Dermis microvascular lymphatic vessel endothelial cell (primary cell): ENCODE data around the gene PKP2. TPM values are rescaled to one million over a fixed set of nuclear protein-coding genes. Genes with fewer than 3 reads are reported as not detected.
A peak's percentile ranks its signal among the peaks of the same experiment; 100 is the strongest.
"Not testable (repeated sequence)": the region's sequence is repeated elsewhere in the genome, so short reads cannot be mapped to it uniquely, and the experiment has no call there.

Experiments used
- DNase-seq, 2 donors: peaks; one replicate each; pipeline versions ENCODE4 v3.0.0 to v3.0.0-alpha.2; 2010; ENCODE audit warnings: low read depth in 2 of 2
- total RNA-seq: library from RNA; depleted of rRNA; stranded (reverse); fragments of >200 nt; gene quantifications from 2 replicates; pipeline ENCODE4 v1.2.1, GENCODE V29; 2014

The PKP2 gene
- total RNA-seq, 1 donor from 2014 or later = 1.3 TPM

- DNase-seq = peak in 1 of 2 donors; percentile 15
Measured at GRCh38 chr12:32897281-32897610, 669 bp upstream of the PKP2 start.

- DNase-seq = no peak
Measured at GRCh38 chr12:32895688-32896431, 717 bp downstream of the PKP2 start.

GRCh38 chr12:32894566-32894965, 2.0 kb downstream of the PKP2 start:
- no peak for DNase-seq

GRCh38 chr12:32893458-32893857, 3.1 kb downstream of the PKP2 start:
- DNase-seq = no peak

GRCh38 chr12:32893043-32893442, 3.5 kb downstream of the PKP2 start:
- no peak for DNase-seq

- not testable (repeated sequence) for DNase-seq
Measured at GRCh38 chr12:32892369-32892768, 4.2 kb downstream of the PKP2 start.

GRCh38 chr12:32891956-32892355, 4.6 kb downstream of the PKP2 start:
- peak in 1 of 2 donors; percentile 12 for DNase-seq

GRCh38 chr12:32891526-32891925, 5.1 kb downstream of the PKP2 start:
- no peak for DNase-seq

GRCh38 chr12:32889011-32889760, 7.4 kb downstream of the PKP2 start:
- no peak for DNase-seq

GRCh38 chr12:32887058-32887457, 9.5 kb downstream of the PKP2 start:
- DNase-seq = no peak

GRCh38 chr12:32885831-32886230, 10.7 kb downstream of the PKP2 start:
- no peak for DNase-seq

- DNase-seq = no peak
Measured at GRCh38 chr12:32884962-32885361, 11.6 kb downstream of the PKP2 start.

- no peak for DNase-seq
Measured at GRCh38 chr12:32881702-32882101, 14.9 kb downstream of the PKP2 start.

GRCh38 chr12:32881107-32881506, 15.5 kb downstream of the PKP2 start:
- no peak for DNase-seq

- DNase-seq = not testable (repeated sequence)
Measured at GRCh38 chr12:32879066-32879465, 17.5 kb downstream of the PKP2 start.

- no peak for DNase-seq
Measured at GRCh38 chr12:32877601-32878459, 18.7 kb downstream of the PKP2 start.

- DNase-seq = no peak
Measured at GRCh38 chr12:32876004-32876403, 20.6 kb downstream of the PKP2 start.

GRCh38 chr12:32874975-32875374, 21.6 kb downstream of the PKP2 start:
- no peak for DNase-seq

GRCh38 chr12:32874078-32874477, 22.5 kb downstream of the PKP2 start:
- no peak for DNase-seq

GRCh38 chr12:32872416-32872815, 24.2 kb downstream of the PKP2 start:
- DNase-seq = not testable (repeated sequence)

GRCh38 chr12:32870716-32871115, 25.9 kb downstream of the PKP2 start:
- no peak for DNase-seq

- DNase-seq = no peak
Measured at GRCh38 chr12:32868885-32869284, 27.7 kb downstream of the PKP2 start.
